ES-I3 (cell line): ENCODE results near the gene ZFHX3.

ENCODE experiments used
- H3K36me3 ChIP-seq: 2 replicates; pipeline ENCODE4 v1.6.1; 2013; ENCODE audit warnings: mild to moderate bottlenecking, low read length, control low read depth, moderate library complexity; ENCODE audit not compliant: insufficient read depth
- H3K4me1 ChIP-seq: 2 replicates; pipeline ENCODE4 v1.6.1; 2013; ENCODE audit warnings: mild to moderate bottlenecking, control low read depth, low read length; ENCODE audit not compliant: insufficient read depth
- H3K9ac ChIP-seq: 2 replicates; pipeline ENCODE4 v1.6.1; 2013; ENCODE audit warnings: low read depth, mild to moderate bottlenecking, low read length, moderate library complexity
- H3K9me3 ChIP-seq: 2 replicates; pipeline ENCODE4 v1.6.1; 2013; ENCODE audit warnings: mild to moderate bottlenecking, low read length, moderate library complexity; ENCODE audit not compliant: control insufficient read depth, insufficient read depth

ZFHX3 gene

GRCh38 chr16:72988569-72988968, 59.4 kb downstream of the ZFHX3 start:
- Histone ChIP-seq H3K9ac (no peak overlapping the region), H3K36me3 (no peaks in the 10 kb centered on the region), H3K4me1 (peaks cover 18% of the 10 kb centered on the region), H3K9me3 (no peaks in the 10 kb centered on the region)

- Histone ChIP-seq H3K9ac (no peak overlapping the region), H3K36me3 (no peaks in the 10 kb centered on the region), H3K4me1 (peaks cover 17% of the 10 kb centered on the region)
Observed at GRCh38 chr16:72987480-72987901, 60.4 kb downstream of the ZFHX3 start.

GRCh38 chr16:72985995-72986394, 61.9 kb downstream of the ZFHX3 start:
- no peak overlapping the region for H3K9ac ChIP-seq
- H3K4me1 ChIP-seq = peaks cover 5% of the 10 kb centered on the region
- no peaks in the 10 kb centered on the region for H3K9me3 ChIP-seq
- H3K36me3 ChIP-seq = no peaks in the 10 kb centered on the region

More at GRCh38 chr16:72987480-72987901, 60.4 kb downstream of the ZFHX3 start:
- H3K9me3 ChIP-seq = no peaks in the 10 kb centered on the region

- no peak overlapping the region for H3K9ac ChIP-seq
Observed at GRCh38 chr16:72985148-72985941, 62.6 kb downstream of the ZFHX3 start.

GRCh38 chr16:72983728-72984350, 64.1 kb downstream of the ZFHX3 start:
- Histone ChIP-seq H3K9ac (no peak overlapping the region), H3K36me3 (no peaks in the 10 kb centered on the region), H3K4me1 (no peaks in the 10 kb centered on the region), H3K9me3 (no peaks in the 10 kb centered on the region)

More at GRCh38 chr16:72985148-72985941, 62.6 kb downstream of the ZFHX3 start:
- no peaks in the 10 kb centered on the region for H3K9me3 ChIP-seq
- H3K36me3 ChIP-seq = no peaks in the 10 kb centered on the region
- H3K4me1 ChIP-seq = peaks cover 5% of the 10 kb centered on the region

- Histone ChIP-seq H3K9ac (no peak overlapping the region), H3K9me3 (no peaks in the 10 kb centered on the region), H3K36me3 (no peaks in the 10 kb centered on the region), H3K4me1 (no peaks in the 10 kb centered on the region)
Observed at GRCh38 chr16:72983241-72983640, 64.7 kb downstream of the ZFHX3 start.

GRCh38 chr16:72979974-72980373, 68.0 kb downstream of the ZFHX3 start:
- Histone ChIP-seq H3K9me3 (no peaks in the 10 kb centered on the region), H3K4me1 (no peaks in the 10 kb centered on the region), H3K9ac (no peak overlapping the region)

GRCh38 chr16:72978212-72978611, 69.7 kb downstream of the ZFHX3 start:
- Histone ChIP-seq H3K4me1 (no peaks in the 10 kb centered on the region), H3K9me3 (no peaks in the 10 kb centered on the region), H3K36me3 (no peaks in the 10 kb centered on the region), H3K9ac (no peak overlapping the region)

More at GRCh38 chr16:72979974-72980373, 68.0 kb downstream of the ZFHX3 start:
- H3K36me3 ChIP-seq = no peaks in the 10 kb centered on the region

- Histone ChIP-seq H3K9me3 (no peaks in the 10 kb centered on the region), H3K36me3 (no peaks in the 10 kb centered on the region), H3K9ac (no peak overlapping the region), H3K4me1 (no peaks in the 10 kb centered on the region)
Observed at GRCh38 chr16:72977127-72977526, 70.8 kb downstream of the ZFHX3 start.

- H3K9me3 ChIP-seq = no peaks in the 10 kb centered on the region
Observed at GRCh38 chr16:72976438-72977064, 71.4 kb downstream of the ZFHX3 start.

GRCh38 chr16:72975809-72976437, 72.0 kb downstream of the ZFHX3 start:
- no peaks in the 10 kb centered on the region for H3K36me3 ChIP-seq
- H3K4me1 ChIP-seq = no peaks in the 10 kb centered on the region
- H3K9ac ChIP-seq = no peak overlapping the region

More at GRCh38 chr16:72976438-72977064, 71.4 kb downstream of the ZFHX3 start:
- Histone ChIP-seq H3K9ac (no peak overlapping the region), H3K4me1 (no peaks in the 10 kb centered on the region), H3K36me3 (no peaks in the 10 kb centered on the region)

GRCh38 chr16:72974142-72974769, 73.7 kb downstream of the ZFHX3 start:
- H3K9ac ChIP-seq = no peak overlapping the region
- H3K4me1 ChIP-seq = no peaks in the 10 kb centered on the region
- H3K36me3 ChIP-seq = no peaks in the 10 kb centered on the region
- H3K9me3 ChIP-seq = no peaks in the 10 kb centered on the region

More at GRCh38 chr16:72975809-72976437, 72.0 kb downstream of the ZFHX3 start:
- no peaks in the 10 kb centered on the region for H3K9me3 ChIP-seq

GRCh38 chr16:72972878-72973571, 74.9 kb downstream of the ZFHX3 start:
- H3K9me3 ChIP-seq = no peaks in the 10 kb centered on the region
- no peaks in the 10 kb centered on the region for H3K36me3 ChIP-seq
- no peak overlapping the region for H3K9ac ChIP-seq
- no peaks in the 10 kb centered on the region for H3K4me1 ChIP-seq
